SK-N-DZ (cell line): ENCODE measurements around the gene SYNE2. TPM values are rescaled to one million over a fixed set of nuclear protein-coding genes. Genes with fewer than 3 reads are reported as not detected.
"Not testable (repeated sequence)": the region's sequence is repeated elsewhere in the genome, so short reads cannot be mapped to it uniquely, and the experiment has no call there.

Experiments
- DNase-seq: peaks from one replicate; pipeline ENCODE4 v3.0.0-alpha.2; 2015; ENCODE audit warnings: low spot score
- polyA plus RNA-seq, 2 experiments: library from polyadenylated mRNA; depleted of rRNA; stranded (reverse); fragments of >200 nt; gene quantifications; 2 replicates each; pipeline ENCODE4 v1.2.3, GENCODE V29; 2014

SYNE2 gene
- 37.8 and 38.1 TPM in 2 replicates for polyA plus RNA-seq (2014; cell fraction: cytosol; rRNA removed)
- polyA plus RNA-seq (2014; cell fraction: nucleus; rRNA removed), result 30.2 and 37.7 TPM in 2 replicates

GRCh38 chr14:63852817-63853731 lies at the start of gene SYNE2:
Gene SYNE2 (plus strand): TSS chr14:63853004. CDS start chr14:63909149, 56,145 bp downstream.
- peak; percentile 75 for DNase-seq

DNA sequence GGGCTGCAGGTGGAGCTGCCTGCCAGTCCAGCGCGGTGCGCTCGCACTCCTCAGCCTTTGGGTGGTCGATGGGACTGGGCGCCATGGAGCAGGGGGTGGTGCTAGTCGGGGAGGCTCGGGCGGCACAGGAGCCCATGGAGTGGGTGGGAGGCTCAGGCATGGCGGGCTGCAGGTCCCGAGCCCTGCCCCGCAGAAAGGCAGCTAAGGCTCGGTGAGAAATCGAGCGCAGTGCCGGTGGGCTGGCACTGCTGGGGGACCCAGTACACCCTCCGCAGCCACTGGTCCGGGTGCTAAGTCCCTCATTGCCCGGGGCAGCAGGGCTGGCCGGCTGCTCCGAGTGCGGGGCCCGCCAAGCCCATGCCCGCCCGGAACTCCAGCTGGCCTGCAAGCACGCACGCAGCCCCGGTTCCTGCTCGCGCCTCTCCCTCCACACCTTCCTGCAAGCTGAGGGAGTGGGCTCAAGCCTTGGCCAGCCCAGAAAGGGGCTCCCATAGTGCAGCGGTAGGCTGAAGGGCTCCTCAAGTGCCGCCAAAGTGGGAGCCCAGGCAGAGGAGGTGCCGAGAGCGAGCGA lies 49.5 kb upstream of the SYNE2 start:
- DNase-seq, result not testable (repeated sequence)

GRCh38 chr14:63806064-63806463 lies 46.7 kb upstream of the SYNE2 start:
- DNase-seq, result not testable (repeated sequence)

GRCh38 chr14:63811692-63812091 lies 41.1 kb upstream of the SYNE2 start:
- not testable (repeated sequence) for DNase-seq

DNA sequence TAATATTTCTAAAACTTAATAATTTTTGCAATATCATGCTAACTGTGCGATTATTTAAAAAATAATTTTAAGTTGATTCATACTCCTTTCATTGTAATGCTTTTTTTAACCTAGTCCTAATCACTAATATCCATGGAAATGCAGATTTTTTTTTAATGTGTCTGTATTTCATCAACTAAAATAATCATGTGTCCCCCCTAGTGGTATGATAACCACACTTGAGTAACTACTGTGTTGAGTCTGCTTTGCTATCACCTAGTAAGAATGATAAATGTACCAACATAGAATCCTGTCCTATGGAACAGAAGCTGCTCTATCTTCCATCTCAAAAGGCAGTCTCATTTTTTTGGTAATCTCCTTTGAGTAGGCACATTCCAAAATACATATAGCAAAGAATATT lies 19.1 kb upstream of the SYNE2 start:
- DNase-seq, result no peak

DNA sequence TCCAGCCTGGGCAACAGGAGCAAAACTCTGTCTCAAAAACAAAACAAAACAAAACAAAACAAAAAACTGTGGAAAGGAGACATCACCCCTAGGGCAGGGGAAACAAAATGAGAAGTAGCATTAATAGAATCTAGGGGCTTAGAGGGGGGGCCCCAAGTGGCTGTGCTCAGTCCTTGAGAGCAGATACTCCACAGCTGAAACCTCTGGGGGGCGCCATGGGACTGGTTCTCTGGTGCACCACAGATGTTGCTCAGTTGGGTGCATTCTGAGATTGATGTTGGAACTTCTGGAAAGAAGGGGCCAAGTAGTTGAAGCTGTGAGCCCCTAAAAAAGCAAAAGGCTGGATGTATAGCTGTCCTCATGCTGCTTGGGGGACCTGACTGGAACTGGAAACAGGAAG lies 11.8 kb upstream of the SYNE2 start:
- DNase-seq, result no peak

DNA sequence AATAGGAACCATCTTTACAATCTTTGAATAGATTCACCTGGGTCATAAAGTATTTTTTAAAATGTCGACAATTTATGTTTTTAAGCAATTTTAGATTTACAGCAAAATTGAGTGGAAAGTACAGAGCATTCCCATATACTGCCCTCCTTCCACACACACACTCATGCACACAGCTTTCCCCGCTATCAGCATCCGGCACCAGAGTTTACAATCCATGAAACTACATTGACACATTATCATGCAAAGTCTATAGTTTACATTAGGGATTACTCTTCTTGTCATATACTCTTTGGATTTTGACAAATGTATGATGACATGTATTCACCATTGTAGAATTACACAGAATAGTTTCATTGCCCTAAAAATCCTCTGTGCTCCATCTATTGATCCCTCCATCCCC lies 9.0 kb upstream of the SYNE2 start:
- DNase-seq, result no peak

- no peak for DNase-seq
Observed at GRCh38 chr14:63848890-63849289, 3.9 kb upstream of the SYNE2 start.

DNA sequence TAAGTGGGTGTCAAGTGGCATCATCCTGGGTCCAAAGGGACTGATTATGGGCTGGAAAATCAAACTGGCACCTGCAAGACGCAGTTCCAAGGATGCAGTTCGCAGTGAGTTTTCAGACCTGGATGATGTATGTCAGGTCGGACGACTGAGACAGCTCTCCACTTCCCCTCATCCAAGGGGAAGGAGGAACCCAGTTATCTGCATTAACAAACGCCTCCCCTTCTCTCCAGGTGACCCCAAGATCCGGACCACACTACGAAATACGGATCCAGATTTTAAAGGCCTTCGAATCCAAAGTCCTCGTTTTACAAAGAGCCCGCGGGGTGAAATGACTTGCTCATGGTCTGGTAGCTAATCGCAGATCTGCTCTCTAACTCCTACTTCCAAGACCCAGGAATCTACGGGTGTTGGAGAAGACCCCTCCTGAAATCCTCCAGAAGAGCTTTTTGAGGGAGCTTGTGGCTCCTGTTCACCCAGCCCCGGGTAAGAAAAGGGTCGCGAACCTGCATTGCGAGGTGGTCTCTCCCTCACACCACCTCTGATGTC lies 460 bp upstream of the SYNE2 start:
- DNase-seq, result peak; percentile 53

- DNase-seq, result peak; percentile 53
Observed at GRCh38 chr14:63853831-63854293, 1.1 kb downstream of the SYNE2 start.

DNA sequence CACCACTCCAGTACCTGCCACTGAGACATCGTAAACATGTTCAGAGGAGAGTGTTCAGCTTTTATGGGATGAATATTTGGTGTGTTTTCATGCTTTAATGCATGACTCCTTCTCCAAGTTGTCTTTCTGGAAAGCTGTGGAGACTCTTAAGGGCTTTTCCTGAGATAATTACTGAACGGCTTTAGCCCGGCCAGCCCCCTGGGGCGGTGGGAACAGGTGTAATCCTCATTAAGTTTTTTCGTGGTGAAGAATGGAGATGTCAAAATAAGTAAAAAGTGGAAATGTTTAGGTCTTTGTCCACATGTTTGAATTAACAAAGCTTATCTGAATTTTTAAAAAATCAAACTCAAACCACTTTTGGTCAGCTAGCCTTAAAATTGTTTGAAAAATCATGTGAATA lies 1.5 kb downstream of the SYNE2 start:
- no peak for DNase-seq

- no peak for DNase-seq
Observed at GRCh38 chr14:63855281-63855680, 2.5 kb downstream of the SYNE2 start.

DNA sequence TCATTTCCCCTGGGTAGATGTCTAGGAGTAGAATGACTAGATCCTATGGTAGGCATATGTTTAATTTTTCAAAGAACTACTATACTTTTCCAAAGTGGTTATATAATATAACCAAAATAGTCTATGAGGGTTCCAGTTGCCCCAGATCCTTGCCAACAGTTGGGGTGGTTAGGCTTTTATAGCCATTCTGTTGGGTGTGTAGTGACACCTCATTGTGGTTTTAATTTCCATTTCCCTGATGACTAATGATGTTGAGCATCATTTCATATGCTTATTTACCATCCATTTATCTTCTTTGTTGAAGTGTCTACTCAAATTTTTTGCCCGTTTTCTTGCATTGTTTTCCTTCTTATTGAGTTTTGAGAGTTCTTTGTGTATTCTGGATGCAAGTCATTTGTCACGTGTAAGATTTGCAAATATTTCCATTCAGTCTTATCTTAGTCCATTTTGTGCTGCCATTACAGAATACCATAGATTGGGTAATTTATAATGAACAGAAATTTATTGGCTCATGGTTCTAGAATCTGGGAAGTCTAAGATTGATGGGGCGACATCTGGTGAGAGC lies 4.7 kb downstream of the SYNE2 start:
- no peak for DNase-seq

- peak; percentile 26 for DNase-seq
Observed at GRCh38 chr14:63860146-63860545, 7.3 kb downstream of the SYNE2 start.

DNA sequence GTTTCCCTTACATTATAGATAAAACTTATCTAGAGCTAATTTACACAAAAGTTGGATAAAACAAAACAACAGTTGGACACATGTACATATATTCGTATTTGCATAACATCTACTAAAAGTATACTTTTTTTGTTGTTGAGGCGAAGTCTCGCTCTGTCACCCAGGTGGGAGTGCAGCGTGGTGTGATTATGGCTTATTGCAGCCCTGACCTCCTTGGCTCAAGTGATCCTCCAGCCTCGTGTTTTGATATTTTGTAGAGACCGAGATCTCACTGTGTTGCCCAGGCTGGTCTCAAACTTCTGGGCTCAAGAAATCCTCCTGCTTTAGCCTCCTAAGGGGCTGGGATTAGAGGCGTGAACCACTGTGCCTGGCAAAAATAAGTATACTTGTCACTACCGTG lies 9.4 kb downstream of the SYNE2 start:
- no peak for DNase-seq

DNA sequence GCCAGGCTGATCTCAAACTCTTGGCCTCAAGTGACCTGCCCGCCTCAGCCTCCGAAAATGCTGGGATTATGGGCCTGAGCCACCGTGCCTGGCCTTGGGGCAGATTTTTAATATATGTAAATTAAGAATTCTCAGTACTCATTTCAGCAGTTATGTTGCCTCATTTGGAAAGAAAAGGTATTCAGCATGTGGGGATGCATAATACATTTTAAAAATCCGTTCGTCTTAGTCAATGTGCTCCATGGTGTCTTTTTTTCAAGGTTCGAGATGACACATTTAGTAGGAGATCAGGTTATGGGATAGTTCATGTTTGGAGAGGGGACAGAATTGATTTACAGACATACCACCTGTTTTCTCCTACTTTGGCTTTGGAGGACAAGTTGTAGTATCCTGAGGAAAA lies 10.2 kb downstream of the SYNE2 start:
- no peak for DNase-seq

GRCh38 chr14:63864775-63865174 lies 12.0 kb downstream of the SYNE2 start:
- DNase-seq, result not testable (repeated sequence)

- no peak for DNase-seq
Observed at GRCh38 chr14:63867933-63868921, 15.4 kb downstream of the SYNE2 start.

GRCh38 chr14:63869940-63870752 lies 17.3 kb downstream of the SYNE2 start:
- not testable (repeated sequence) for DNase-seq

GRCh38 chr14:63870753-63871037 lies 17.9 kb downstream of the SYNE2 start:
- not testable (repeated sequence) for DNase-seq
